Hypothalamus (tissue), 51 donors: ENCODE data around the gene ATP2B1.

Source experiments
- DNase-seq, 51 donors: peaks; one replicate each; lab custom pipeline; 2025; lab: John Stamatoyannopoulos, UW

ATP2B1 gene

GRCh38 chr12:89547101-89547500 is 161.5 kb downstream of the ATP2B1 start:
- no peak for DNase-seq

GRCh38 chr12:89546151-89546550 is 162.5 kb downstream of the ATP2B1 start:
- no peak for DNase-seq

- peak in 20 of 51 donors; percentile 1 to 31 (median 6) for DNase-seq
Measured at GRCh38 chr12:89544681-89545184, 163.9 kb downstream of the ATP2B1 start.

GRCh38 chr12:89544022-89544421 is 164.6 kb downstream of the ATP2B1 start:
- no peak for DNase-seq

- DNase-seq: peak in 35 of 51 donors; percentile 0 to 70 (median 22)
Measured at GRCh38 chr12:89542912-89543592, 165.6 kb downstream of the ATP2B1 start.

GRCh38 chr12:89542236-89542635 is 166.4 kb downstream of the ATP2B1 start:
- no peak for DNase-seq

GRCh38 chr12:89540586-89540985 is 168.1 kb downstream of the ATP2B1 start:
- no peak for DNase-seq

GRCh38 chr12:89539426-89540223 is 169.0 kb downstream of the ATP2B1 start:
- no peak for DNase-seq

GRCh38 chr12:89538897-89539296 is 169.7 kb downstream of the ATP2B1 start:
- no peak for DNase-seq
